Fibroblast of upper back skin (primary cell): ENCODE measurements around the gene ZNF200.

Experiments used
- DNase-seq: peaks from one replicate; pipeline ENCODE4 v3.0.0-alpha.2; 2013

The ZNF200 gene

DNA sequence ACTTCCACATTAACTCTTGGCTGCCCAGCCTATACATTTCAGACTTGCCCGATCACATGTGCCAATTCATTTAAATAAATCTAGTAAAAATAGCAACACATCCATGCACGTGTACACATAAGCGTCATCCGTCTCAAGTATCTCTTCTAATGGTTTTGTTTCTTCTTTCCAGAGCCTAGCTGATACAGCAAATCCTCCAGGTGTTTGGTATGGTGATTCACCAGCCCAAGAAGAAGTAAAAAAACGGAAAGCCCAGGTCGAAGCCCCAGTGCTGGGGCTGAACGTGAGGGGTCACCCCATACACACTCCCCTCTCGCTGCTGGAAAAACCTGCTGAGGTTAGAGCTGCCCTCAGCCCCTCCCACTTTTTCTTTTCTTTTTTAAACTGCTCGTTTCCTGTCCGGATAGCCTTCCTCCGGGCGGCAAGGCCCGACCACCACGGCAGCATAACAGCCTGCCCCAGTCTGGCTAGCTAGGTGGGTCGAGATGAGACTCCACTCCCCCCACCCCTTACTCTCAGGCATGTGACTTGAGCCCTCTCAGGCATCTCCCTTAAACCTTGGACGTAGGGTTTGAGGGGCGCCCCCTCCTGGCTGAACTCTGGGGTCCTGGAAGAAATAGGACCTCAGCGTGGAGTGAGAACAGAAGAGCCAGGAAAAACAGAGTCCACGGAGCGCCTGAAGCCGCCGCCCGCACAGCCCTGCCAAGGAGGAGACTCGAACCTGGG lies 60.9 kb downstream of the ZNF200 start:
- DNase-seq = no peak
